RPMI7951 (cell line): ENCODE data around the gene RUNX1. TPM values are rescaled to one million over a fixed set of nuclear protein-coding genes. Genes with fewer than 3 reads are reported as not detected.

Experiments used
- DNase-seq: peaks from one replicate; pipeline ENCODE4 v3.0.0-alpha.2; 2012; ENCODE audit warnings: low read depth
- total RNA-seq: library from RNA; depleted of rRNA; stranded (reverse); fragments of >200 nt; shearing (Covaris generic); gene quantifications from 2 replicates; pipeline ENCODE4 v1.2.3, GENCODE V29; 2014

The RUNX1 gene
- total RNA-seq, 1 experiment from 2014 or later, result 13.8 TPM

DNA sequence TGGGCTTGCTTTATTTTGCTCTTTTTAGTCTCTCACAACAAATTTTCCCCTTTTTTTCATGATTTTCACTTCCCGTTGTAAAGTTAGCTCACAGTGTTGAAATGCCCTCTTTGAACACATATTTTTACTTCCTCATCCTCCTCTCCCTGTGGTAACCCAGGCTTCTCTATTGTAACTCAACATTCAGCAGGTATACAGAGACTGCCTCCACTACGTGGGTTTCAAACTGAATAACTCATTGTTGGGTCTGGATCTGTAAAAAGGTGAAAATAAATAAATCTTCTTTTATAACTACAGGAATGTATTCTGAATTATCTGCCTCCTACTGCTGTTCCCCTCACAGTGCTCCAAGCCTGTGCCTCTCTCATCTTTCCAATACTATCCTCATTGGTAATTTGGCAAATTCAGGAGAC lies 166.4 kb downstream of the RUNX1 start:
- no peak for DNase-seq

GRCh38 chr21:34881839-34882371 lies 167.2 kb downstream of the RUNX1 start:
- peak; percentile 80 for DNase-seq

GRCh38 chr21:34881421-34881820 lies 167.7 kb downstream of the RUNX1 start:
- peak; percentile 55 for DNase-seq

DNA sequence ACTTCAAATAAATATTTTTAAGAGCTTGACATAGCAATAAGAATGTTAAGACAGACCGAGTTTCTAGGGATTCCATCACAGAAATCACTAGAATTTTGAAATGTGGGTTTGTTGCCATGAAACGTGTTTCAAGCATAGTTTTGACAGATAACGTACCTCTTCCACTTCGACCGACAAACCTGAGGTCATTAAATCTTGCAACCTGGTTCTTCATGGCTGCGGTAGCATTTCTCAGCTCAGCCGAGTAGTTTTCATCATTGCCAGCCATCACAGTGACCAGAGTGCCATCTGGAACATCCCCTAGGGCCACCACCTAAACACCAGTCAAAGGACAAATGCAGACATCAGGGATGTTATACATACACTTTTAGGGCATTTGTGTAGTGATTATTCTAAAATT lies 168.7 kb downstream of the RUNX1 start:
- DNase-seq, result no peak

GRCh38 chr21:34878940-34879339 lies 170.2 kb downstream of the RUNX1 start:
- no peak for DNase-seq

GRCh38 chr21:34878501-34878900 lies 170.6 kb downstream of the RUNX1 start:
- no peak for DNase-seq

DNA sequence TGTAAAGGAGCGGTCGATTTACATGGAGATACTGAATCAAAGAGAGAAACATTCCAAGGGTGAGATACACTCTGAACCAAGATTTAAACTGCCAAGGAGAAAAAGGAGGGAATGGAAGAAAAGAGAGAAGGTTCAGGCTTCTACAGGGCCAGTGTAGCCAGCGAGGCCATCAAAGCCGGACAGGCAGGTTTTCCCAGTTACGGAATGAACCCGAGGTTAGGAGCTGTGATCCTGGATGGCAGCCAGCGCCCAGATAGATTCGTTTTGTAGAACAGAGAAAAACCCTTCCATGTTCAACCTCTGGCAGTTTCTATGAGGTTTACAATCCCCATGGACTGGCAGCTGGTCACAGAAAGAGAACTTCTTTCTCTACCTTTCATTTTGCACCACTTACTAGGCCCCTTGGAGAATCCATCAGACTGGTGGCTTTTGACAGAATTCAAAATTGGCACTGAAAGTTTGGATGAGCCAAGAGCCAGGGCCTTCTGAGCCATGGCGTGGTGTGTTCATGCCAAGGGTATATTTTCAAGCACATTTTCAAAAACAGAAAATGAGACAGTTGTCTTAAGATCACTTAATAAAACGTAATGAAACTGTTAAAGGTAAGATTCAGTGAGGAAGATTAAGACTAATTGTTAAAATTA lies 171.5 kb downstream of the RUNX1 start:
- DNase-seq, result no peak

DNA sequence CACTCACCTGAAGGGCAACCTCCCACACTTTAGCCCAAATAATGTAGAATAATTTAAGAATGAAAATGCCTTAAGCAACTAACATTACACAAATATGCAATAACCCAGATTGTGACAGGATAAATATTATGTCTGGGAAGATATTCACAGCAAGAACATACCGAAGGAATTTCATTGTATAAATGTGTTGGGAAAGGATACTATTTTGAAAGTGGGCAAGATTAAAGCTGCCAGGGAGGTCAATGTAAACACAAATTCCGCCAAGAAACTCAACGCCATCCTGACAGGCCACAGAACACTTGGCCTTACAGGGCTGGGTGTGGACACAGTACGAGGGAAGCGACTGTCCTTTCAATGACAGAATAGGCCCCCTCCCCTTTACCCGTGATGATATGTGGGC lies 173.3 kb downstream of the RUNX1 start:
- DNase-seq, result no peak

DNA sequence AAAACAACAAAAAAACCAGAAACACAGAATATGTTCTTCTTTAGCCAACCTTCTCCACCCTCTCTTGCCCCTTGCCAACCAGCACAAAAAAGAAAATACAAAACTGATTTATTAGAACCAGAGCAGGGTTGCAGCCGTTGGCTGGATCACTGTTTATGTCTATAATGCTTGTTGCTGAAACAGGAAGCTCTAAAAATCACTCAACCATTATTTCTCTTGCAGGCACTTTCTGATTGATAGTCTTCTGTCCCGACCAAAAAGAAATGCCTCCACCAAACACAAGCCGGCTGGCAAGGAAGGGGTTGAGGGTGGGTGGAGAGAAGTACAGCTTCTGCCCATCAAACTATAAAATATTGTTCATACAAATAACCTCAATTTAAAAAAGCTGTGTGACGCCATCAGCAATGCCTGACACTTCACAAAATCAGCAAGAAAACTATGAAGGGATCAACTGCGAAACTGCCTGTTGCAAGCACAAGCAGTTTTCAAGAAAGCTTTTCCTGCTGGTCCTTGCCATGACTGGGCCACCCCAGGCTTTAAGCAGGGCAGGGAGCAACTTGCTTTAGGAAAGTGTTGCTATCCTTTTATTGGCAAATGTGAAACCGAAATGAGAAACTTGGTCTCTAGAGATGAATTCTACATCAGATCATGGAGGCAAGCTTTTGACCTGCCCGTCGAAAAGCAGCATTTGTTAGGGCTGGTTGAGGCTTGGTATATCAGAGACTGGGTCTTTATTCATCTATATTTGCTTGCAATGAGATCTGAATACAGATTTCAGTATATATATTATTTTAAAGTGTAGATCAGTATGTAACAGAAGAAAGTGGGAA lies 174.2 kb downstream of the RUNX1 start:
- no peak for DNase-seq

- DNase-seq, result no peak
Measured at GRCh38 chr21:34871026-34871908, 177.8 kb downstream of the RUNX1 start.

GRCh38 chr21:34870246-34870645 lies 178.9 kb downstream of the RUNX1 start:
- no peak for DNase-seq

- no peak for DNase-seq
Measured at GRCh38 chr21:34869545-34869944, 179.6 kb downstream of the RUNX1 start.

DNA sequence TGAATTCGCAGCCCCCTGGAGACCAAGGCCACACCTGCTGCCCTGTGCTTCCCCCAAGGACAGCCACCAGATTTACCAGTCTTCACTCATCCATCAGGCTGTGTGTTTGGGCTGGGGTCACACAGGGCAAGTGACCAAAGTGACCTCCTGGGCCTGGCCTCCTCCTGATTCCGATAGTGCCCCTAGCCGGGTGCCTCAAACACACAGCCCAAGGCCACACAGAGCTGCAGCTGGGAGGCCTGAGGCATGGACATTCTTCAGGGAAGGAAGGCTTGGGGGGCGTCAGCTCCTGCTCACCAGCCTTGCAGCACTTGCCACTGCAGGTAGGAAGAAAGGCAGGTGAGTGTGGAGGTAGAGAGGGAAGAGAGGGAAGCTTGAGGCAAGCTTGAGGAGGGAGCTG lies 181.3 kb downstream of the RUNX1 start:
- DNase-seq, result no peak

DNA sequence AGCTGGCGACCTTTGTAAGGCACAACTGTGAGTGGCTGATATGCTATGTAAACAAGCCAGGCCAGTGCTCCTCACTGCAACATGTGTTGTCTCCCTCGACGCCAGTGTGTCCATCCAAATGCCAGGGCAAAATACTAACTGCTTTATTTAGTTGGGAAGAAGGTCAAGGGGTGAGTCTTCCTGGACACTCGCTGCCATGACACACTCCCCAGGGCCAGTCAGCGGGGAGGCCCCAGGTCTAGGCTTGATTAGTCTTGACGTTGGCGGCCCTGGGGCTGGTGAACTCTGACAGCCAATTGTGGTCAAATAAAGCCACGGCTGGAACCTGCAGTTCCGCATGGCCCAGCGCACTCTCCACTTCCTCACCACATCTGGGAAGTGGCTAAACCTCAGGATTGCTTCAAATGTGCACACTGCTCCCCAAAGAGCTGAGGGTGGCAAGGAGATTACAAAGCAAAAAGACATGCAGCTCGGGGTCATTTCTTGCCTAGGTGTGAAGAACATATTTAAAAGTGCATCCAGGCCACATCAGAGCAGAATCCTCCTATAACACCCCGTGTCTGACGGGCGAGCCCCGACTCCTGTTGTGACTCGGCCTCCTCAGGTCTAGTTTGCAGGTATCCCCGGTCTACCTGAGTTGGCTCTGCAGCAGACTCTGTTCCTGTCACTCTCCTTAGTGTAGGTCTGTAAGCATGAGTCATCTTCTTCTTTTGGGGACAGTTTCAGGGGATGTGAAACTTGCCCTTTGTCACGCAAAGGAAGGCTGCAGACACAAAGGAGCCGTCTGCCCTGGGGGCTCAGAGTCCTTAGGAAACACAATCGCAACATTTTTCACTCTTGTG lies 183.5 kb downstream of the RUNX1 start:
- peak; percentile 99 for DNase-seq

DNA sequence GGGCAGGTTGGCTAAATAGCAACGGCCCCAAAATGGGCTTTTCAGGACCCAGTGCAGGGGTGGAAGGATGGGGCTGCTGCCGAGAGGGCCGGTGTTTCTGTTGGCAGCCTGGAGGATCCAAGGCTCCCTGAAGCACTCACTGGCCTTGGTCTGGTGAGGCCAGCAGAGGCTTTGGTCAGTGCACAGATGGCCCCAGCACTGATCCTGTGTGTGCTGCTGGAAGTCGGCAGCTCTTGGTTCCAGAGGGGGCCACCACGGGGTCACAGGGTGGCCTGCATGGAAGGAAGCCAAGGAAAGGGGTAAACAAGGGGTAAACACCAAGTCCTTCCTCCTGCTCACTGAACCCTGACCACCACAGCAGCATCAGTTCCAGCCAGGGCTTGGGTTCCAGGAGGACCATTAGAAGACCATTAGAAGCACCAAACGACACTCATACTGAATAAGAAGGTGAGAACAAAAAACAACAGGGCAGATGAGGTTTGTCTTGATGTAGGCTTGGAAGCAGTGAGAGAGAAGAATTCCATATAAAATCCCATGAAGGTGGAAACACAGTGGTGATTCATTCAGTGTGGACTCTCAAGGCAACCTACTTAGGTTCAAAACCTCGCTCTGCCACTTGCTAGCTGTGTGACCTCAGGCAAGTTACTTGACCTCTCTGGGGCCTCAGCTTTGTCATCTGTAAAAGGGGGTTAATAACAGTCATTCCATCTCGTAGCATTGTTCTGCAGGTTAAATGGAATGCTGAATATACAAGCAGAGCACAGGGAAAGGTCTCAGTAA lies 184.5 kb downstream of the RUNX1 start:
- no peak for DNase-seq

DNA sequence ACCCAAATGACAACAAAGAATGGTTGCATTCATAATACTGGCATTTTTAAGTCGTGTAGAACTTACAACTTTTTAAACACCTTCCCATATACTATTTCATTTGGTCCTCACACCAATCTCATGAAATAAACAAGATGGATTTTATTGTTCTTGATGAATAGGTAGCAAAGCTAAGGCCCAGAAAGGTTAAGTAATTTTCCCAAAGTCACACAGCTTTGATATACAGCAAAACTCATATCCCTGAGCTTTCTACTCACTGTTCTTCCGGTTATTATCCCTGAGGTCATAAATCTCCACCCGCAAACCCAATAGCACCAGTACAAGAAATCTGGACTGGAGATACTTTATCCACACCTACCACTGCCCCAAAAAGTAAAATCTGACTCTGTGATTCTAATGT lies 186.2 kb downstream of the RUNX1 start:
- no peak for DNase-seq

GRCh38 chr21:34861258-34861657 lies 187.8 kb downstream of the RUNX1 start:
- DNase-seq, result no peak

DNA sequence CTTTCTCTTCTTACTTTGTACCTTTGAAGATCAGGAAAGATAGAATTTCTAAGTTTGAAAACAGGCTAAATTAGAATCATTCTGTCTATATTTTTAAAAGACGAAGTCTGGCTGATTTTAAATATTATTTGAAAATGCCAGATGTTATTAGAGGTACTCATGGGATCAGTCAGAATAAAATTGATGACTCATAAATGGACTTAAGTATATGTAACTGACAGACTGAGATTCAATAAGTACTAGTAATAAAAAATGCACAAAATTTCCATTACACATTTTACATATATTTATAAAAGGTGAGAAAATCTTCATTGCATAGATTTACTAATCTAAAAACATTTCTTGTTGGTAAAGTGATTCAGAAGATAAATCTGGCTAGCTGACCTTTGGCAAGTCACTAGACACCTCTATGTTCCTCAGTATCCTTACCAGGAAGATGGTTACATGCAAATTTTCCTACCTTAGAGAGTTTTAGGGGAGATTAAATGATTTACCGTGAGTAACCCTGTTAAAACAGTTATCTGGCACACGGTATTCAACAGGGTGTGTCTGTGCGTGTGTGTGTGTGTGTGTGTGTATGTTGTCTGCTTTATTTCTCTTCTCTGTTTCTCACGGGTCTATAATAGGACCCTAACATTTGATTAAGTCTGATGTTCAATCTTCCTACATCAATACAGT lies 189.0 kb downstream of the RUNX1 start:
- no peak for DNase-seq

DNA sequence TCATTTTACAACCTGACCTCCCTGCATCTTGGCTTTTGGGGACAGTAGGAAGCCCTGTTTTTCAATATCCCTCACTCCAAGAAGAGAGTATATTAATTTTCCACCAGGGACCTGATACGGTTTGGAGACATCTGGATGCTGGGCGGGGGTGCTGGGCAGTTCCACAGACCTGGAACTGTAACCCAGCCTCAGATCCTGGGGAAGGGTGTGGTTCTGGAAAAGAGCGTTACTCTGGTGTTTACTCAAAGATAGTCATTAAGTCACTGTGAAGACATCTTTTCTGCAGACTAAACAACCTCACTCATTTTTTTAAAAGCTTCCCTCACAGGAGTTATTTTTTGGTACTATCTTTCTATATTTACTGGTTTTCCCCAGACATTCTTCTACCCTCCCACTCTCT lies 190.5 kb downstream of the RUNX1 start:
- no peak for DNase-seq

DNA sequence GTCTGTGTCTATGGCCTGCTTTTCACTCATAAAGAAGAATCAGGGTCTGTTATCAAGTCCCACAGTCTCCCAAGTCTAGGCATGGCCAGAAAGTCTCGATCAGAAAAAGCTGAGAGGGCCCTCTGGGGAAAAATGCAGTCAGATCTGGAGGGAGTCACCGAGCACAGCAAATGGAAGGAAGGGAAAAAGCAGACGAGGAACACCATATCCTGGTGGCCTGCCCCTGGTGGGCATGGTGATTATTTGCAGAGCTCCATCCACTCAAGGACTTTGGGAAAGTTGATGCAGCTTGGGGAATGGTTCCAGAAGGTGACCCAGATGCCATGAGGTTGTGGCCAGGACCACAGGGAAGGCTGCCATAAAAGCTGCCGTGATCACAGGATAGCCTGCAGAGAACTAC lies 191.2 kb downstream of the RUNX1 start:
- DNase-seq, result no peak
